NCI-H2107 treated with DMSO at 0.1 percent for 48 hours (cell line): ENCODE results near the gene DHRS3.
"Not testable (repeated sequence)": the region's sequence is repeated elsewhere in the genome, so short reads cannot be mapped to it uniquely, and the experiment has no call there.

Experiments
- DNase-seq: peaks from one replicate; lab custom pipeline; 2025; ENCODE audit not compliant: unreplicated experiment; lab: John Stamatoyannopoulos, UW

Gene DHRS3

DNA sequence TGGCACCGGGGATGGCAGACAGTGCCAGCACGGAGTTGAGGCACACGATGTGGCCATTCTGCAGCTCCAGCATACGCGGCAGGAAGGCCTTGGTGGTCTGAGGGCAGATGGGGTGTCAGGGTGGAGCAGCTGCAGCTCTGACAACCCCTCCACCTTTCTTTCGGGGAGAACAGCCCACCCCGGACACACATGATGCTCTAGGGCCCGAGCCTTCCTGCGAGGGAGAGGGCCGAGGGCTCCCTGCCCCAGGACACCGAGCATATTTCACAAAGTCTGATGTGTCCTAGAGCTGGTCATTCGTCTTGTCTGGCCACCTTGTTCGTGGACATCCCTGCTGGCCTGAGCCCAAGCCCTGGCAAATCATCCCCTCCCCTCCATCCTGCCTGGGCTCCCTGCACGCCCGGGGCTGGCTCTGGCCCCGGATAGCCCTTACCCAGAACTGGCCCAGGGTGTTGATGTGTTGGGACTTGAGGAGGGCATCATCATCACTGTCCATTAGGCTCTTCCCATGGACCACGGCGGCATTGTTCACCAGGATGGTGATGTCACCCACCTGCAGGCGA is 39.1 kb downstream of the DHRS3 start:
- no peak for DNase-seq

DNA sequence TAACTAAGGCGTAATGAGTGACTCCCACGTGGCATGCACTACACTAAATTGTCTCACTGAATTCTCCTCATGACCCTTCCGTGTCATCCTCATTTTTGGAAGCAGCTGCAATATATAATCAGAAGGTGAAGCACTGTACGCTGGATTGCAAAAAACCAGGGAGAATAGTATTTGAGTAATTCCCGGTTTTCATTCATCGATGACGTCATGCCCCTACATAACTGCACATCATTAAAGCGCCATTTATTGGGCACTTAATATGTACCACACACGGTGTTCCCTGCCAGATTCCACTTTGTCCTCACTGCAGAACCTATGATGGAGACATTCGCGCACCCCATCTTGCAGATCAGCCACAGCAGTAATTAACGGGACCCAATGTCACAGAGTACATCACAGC is 41.0 kb downstream of the DHRS3 start:
- no peak for DNase-seq

DNA sequence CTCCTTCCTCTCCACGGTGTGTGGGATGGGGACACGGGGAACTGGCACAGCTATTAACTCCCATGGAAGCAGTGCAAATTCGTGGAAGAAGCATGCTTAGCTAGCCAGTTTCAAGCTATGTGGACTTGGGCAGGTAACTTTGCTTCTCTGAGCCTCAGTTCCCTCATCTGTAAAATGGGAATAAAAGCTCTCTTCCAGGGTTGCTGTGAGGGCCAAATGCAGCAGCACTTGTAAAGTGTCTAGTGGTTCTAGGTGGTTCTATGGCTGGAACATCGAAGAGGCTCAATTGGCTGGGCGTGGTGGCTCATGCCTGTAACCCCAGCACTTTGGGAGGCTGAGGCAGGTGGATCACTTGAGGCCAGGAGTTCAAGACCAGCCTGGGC is 43.3 kb downstream of the DHRS3 start:
- DNase-seq: no peak

DNA sequence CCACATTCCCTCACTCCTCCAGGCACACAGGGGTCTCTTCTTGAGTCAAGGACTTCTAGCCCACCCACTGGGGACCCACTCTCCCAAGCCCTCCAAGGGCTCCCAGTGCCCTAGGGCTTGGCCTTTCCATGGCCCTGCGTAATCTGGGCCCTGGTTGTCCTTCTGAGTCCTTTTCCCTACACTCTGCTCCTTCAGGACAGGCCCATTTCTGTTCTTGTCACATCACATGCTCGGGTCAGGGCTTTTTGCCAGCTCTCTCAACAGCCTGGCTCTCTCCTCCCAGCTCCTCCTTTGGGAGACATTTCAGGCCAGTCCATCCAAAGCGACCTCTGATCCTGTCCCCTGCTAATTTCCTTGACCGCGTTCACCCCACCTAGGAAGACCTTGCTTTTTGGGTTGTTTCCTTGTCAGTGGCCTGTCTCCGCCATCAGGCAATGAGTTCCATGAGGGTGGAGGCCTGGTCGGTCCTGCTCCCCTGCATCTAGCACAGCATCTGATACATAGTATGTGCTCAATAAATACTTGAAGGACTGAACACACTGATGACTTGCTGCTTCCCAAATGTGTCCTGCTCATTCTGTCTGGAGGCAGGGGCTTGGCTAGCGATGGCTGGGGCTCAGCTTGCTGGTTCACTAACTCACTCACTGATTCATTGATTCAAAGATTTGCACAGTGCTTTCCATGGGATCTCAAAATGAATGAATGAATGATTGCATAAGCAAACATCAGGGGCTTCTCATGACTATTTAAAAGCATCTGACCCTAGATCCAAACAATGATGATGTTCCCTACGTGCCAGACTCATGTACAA is 44.8 kb downstream of the DHRS3 start:
- DNase-seq: no peak

DNA sequence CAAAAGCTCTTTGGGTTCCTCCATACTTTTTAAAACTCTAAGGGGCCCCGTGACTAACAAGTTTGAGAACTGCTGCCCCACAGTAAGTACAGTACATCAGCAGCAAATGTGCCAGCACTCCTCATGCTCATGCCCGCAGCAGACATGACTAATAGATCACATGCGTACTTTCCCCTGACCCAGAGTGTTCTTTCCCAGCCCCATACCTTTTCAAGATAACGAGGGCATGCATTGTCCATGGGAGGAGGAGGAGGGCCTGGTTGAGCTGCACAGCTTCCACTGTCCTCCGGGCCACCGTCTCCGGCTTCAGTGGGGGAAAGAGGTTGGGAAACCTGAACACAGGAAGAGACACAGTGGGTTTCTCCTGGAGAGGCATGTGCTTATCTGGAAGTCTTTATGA is 45.5 kb downstream of the DHRS3 start:
- DNase-seq: no peak

DNA sequence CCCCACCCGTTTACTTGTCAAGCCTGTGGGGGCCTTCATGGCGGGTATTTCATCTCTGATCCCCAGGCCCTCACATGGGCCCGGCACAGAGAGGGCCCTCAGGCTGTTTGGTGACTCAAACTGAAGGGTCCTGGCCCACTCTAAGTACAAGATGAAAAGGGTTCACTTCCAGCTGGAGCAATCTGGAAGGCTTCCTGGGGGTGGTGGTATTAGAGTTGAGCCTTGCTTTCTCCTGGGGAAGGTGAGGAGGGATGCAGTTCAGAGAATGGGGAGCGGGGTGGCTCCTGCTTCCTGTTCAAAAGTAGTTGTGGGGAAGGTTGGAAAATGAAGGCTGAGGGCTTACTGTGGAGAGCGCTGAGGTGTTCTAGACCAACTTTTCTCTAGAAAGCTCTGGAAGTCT is 47.7 kb downstream of the DHRS3 start:
- no peak for DNase-seq

DNA sequence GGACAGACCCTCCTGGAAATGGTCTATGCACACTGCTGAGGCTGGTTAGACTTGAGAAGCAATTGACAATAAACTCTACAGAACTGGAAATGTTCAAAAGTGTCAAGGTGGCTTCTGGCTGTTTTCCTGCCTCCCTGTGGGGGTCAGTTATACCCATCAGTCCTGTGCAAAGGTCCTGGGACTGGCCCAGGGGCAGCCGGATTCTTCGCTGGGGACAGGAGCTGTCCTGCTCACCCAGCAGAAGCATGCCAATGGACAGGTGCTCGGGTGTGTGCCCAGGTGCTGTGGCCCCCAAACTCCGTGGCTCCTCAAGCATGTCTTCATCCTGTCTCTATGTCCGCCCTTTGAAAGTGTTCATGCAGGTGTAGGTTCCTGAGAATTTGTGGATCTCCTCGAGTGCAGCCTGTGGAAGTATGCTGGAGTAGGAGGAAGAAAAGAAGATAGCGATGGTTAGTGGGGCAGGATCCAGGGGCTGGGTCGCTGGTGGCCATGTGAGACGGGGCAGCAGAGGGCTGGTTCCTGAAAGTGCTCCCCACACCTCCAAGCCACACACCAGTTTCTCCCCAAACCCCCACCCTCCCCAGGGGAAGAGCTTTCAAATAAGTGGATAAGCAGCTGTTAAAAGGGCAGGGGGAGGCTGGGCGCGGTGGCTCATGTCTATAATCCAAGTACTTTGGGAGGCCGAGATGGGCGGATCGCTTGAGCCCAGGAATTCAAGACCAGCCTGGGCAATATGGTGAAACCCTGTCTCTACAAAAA is 49.8 kb downstream of the DHRS3 start:
- no peak for DNase-seq

DNA sequence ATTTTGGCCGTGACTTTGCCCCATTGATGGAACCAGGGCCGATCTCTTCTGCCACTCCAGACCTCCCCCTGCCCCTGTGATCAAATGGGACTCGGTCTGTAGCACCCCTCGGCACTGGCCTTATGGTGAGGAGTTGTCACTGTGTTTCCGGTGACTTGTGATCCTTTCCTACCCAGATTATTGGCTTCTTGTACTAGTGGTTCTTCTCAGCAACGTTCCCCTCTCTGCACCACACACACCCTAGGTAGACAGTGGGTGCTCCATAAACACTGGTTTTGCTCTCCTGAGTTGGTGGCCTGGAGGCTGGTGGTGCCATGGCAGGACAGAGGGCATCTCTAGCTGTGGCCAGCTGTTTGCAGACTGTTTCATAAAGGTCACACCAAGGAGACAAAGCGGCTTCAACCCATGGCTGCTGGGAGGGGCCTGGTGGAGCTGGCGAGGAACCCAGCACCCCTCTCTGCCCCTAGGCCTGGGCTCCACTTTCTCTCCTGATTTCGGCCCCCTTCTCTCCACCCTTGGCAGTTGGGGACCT is 50.7 kb downstream of the DHRS3 start:
- no peak for DNase-seq

DNA sequence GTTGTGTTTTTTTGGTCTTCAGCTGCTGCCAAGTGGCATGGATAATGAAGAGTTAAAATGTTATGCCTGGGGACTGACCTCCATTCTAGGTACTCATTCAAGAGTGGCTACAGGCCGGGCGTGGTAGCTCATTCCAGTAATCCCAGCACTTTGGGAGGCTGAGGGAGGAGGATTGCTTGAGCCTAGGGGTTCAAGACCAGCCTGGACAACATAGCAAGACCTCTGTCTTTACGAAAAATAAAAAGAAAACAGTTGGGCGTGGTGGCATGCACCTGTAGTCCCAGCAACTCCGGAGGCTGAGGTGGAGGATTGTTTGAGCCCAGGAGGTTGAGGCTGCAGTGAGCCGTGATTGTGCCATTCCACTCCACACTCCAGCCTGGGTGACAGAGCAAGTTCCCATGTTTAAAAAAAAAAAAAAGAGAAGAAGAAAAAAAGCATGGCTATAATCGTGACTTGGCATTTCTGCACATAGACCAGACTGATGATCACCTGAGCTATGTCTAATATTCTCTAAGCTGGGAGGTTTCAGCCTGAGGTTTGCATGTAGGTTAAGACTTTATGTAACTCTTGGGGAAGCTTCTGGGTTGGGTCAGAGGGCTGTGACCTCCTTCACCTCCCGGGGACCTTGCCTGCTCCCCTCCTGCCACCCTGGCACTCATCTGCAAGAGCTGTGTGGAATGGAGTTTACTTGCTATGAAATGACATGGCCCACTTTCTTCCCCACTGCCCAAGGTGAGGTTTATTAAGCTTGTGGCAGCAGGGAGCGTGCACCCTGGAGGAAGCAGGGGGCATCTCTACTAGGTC is 51.3 kb downstream of the DHRS3 start:
- DNase-seq: no peak

DNA sequence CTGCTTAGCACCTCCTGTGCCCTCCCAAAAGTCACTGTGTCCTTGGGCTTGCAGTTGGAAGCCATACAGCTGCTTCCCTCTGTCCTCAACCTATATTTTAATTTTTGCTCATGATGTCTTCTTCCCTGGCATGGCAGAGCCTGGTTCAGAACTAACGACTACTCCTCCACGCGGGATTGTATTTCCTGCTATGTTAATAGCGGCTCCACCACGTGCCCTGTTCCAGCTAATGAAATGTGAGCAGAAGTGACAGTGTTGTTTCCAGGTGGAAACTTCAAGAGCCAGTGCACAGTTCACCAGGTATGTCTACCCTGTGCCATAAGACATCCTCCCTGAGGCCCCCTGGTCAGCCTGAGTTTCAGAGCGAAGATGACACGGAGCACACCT is 52.1 kb downstream of the DHRS3 start:
- DNase-seq: no peak

DNA sequence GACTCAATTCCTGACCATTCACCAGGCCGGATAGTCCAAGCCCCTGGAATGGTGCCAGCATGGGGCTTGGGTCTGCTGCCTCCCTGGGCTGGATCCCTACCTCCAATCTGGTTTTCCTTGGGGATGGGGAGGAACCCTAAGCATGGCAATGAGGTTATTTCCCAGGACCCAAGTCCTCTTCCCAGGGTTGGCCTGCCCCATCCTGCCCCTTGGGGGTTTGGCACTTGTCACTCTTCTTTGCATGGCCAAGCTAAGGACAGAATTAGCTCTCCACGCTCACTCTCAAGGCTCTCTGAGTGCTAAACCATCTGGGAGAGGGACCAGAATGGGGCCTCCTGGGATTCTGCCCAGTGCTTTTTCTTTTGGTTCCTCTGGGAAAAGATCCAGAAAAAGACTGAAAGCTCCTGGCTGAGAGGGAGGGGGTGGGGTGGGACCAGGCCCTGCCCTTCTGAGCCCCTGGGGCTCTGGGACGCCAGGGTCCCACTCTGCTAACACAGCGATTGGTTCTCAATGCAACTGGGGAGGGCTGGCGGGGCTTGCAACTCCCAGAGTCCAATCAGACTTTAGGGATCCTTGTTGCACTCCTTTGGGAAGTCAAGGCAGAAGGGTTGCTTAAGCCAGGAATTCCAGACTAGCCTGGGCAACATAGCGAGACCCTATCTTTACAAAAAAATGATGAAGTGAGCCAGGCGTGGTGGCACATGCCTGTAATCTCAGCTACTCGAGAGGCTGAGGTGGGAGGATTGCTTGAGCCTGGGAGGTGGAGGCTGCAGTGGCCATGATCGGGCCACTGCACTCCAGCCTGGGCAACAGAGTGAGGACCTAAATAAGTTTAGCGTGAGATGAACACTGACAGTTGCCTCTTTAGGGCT is 52.7 kb downstream of the DHRS3 start:
- DNase-seq: no peak

DNA sequence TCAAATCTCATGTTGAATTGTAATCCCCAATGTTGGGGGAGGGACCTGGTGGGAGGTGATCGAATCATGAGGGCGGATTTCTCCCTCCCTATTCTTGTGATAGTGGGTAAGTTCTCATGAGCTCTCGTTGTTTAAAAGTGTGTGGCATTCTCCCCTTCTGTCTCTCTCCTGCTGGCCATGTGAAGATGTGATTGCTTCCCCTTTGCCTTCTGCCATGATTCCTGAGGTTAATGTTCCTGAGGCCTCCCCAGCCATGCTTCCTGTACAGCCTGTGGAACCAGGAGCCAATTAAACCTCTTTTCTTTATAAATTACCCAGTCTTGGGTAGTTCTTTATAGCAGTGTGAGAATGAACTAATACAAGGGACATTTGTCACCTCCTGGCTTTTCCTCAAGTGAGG is 53.8 kb downstream of the DHRS3 start:
- DNase-seq: not testable (repeated sequence)

DNA sequence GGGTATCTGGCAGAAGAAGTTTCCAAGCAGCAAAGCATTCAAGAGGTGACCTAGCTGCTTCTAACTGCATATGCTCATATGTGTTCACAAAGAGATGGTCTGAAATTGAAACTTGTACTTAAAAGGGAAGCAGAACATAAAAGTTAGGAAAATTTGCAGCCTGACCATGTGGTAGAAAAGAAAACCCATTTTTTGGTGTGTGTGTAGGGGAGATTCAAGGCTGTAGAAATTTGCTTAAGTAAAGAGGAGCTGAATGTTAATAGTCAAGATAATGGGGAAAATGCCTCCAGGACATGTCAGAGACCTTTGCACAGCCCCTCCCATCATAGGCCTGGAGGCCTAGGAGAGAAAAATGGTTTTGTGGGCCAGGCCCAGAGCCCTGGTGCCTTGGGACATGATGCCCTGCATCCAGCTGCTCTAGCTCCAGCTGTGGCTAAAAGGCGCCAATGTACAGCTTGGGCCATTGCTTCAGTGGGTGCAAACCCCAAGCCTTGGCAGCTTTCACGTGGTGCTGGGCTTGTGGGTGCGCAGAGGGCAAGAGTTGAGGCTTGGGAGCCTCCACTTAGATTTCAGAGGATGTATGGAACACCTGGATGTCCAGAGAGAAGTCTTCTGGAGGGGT is 54.9 kb downstream of the DHRS3 start:
- DNase-seq: no peak

DNA sequence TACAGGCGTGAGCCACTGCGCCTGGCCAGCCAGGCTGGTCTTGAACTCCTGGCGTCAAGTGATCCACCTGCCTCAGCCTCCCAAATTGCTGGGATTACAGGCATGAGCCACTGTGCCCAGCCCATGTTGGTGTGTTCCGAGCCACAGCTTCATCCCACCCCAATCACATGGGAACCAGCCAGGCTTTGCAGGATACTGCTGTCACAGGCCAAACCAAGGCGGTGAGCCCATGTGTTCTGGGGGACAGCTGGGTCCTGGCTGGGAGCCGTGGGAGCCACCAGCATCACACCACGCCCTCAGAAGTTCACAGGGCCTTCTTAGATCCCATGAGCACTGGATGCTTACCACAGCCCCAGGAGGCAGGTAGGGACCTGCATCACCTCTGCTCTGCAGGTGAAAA is 56.9 kb downstream of the DHRS3 start:
- no peak for DNase-seq

DNA sequence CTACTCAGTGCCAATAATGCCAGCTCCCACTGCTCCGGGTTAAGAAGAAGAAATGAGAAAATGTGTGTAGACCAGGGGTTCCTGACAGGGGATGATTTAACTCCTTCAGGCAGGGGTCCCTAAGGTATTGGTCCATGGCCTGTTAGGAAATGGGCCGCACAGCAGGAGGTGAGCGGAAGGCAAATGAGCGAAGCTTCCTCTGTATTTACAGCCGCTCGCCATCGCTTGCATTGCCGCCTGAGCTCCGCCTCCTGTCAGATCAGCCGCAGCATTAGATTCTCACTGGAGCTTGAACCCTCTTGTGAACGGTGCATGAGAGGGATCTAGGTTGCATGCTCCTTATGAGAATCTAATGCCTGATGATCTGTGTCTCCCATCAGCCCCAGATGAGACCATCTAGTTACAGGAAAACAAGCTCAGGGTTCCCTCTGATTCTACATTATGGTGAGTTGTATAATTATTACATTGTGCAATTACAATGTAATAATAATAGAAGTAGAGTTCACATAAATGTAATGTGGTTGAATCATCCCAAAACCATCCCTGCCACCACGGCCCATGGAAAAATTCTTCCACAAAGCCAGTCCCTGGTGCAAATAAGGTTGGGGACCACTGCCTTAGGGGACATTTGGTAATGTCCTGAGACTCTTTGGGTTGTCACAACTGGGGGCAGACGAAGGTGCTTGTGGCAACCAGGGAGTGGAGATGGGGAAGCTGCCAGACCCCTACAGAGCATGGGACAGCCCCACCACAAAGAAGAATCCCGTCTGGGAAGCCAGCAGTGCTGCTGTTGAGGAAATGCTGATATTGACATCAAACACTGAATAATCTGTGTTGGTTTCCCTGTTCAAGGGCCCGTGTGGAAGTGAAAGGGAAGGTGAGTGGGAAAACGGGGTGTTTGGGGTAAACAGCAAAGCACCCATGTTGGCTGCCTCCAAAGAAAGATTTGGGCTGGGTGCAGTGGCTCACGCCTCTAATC is 60.8 kb downstream of the DHRS3 start:
- DNase-seq: no peak

DNA sequence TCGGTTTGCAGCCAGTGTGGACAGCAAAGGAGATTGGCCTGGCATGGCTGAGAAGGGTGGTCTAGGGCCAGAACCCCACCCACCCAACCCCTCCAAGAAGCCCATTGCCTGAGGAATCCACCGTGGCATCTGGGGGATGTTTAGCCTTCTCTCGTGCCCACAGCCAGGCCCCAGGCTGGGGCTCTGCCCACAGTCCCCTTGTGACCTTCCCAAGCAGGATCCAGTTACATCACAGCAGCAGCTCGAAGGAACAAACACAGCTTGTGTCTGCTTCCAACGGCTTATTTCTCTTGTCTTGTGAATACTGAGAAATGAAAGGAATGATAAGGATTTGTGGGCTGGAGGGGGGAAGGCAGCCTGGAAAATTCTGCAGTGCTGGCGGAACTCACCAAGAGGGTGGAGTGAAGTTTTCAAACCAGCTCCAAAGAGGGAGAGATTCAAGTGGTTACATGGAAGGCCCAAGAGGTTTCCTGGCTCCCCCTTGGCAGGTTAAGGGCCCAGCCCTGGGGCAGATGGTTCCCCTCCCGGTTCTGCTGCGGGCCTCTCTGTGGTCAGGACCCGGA is 61.6 kb downstream of the DHRS3 start:
- peak; percentile 4 for DNase-seq

DNA sequence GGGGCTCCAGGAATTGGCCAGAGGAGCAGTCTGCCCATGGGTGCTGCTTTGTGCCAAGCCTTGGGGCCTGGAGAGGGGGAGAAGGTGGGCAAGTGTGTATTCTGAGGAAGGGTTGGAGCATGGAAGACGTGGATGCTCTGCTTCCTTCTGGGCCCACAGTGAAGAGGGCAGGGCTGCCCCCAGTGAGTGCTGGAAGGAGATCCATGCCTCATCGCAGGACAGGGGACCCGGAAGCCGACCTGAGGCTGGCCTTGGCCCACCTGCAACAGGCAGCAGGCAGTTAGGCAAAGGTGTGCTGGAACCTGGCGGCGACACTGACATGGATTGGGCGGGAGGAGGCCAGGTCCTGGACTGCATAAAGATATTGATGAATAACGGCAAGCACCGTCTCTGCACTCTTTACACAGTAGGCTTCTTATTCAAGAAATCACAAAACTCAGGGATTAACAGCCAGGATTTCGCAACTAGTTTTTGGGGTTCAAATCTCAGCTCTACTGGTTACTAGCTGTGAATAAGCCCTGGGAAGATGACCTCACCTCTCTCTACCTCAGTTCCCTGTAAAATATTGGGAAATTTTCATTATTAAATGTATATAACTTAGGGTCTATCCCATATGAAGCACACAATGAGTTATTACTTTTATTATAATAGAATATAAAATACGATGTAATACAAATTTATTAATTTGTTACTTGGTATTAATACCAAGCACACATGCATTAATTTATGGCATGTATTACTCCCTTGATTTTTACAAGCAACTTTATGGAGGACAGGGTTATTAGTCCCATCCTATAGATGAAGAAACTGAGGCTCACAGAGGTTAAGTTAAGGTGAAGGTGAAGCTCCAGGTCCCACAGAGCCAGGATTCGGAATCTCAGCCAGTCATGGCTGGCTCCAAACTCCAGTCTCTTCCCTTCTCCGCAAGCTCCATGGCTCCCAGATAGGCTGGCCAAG is 62.3 kb downstream of the DHRS3 start:
- no peak for DNase-seq
